ENCODE results near the gene SLC25A19.

DNA sequence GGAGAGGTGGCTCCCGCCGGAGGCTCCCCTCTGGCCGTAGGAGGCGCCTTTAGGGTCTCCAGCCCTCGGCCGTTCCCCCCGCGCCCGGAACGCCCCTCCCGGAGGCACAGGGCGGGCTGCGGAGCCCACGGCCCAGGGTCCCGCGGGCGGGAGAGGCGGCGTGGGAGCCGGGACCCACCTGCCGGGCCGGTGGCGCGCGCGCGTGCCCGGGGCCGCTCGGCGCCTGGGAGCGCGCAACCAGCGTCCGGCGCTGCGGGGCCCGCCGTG, 18.3 kb downstream of the SLC25A19 start, which contains the start of gene MIF4GD:
- TF ChIP-seq, protein P1, sequence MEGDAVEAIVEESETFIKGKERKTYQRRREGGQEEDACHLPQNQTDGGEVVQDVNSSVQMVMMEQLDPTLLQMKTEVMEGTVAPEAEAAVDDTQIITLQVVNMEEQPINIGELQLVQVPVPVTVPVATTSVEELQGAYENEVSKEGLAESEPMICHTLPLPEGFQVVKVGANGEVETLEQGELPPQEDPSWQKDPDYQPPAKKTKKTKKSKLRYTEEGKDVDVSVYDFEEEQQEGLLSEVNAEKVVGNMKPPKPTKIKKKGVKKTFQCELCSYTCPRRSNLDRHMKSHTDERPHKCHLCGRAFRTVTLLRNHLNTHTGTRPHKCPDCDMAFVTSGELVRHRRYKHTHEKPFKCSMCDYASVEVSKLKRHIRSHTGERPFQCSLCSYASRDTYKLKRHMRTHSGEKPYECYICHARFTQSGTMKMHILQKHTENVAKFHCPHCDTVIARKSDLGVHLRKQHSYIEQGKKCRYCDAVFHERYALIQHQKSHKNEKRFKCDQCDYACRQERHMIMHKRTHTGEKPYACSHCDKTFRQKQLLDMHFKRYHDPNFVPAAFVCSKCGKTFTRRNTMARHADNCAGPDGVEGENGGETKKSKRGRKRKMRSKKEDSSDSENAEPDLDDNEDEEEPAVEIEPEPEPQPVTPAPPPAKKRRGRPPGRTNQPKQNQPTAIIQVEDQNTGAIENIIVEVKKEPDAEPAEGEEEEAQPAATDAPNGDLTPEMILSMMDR (conservative IDR thresholded peaks at IDR 0.05; ENCODE audit: low read length): no peak
- no peak for TF ChIP-seq EZH2phosphoT487 (IDR thresholded peaks at IDR 0.05; ENCODE audit: borderline replicate concordance, low read depth, low read length)
